Lower leg skin (tissue), 3 donors: ENCODE results near the gene STX4.
"Not testable (repeated sequence)": the region's sequence is repeated elsewhere in the genome, so short reads cannot be mapped to it uniquely, and the experiment has no call there.

ENCODE experiments used
- CTCF ChIP-seq, 3 donors: fragments of 450-650 bp; IDR thresholded peaks; one replicate each; pipeline ENCODE4 v1.5.1; 2016; ENCODE audit warnings: antibody characterized with exemption in 3 of 3, mild to moderate bottlenecking in 3 of 3, moderate library complexity in 2 of 3
- POLR2A ChIP-seq, 2 donors: fragments of 450-650 bp; IDR thresholded peaks; one replicate each; pipeline ENCODE4 v1.6.1; 2016 to 2017; ENCODE audit warnings: antibody characterized with exemption in 2 of 2, mild to moderate bottlenecking in 1 of 2, moderate library complexity in 1 of 2

- not testable (repeated sequence) for TF ChIP-seq CTCF, POLR2A (IDR thresholded peaks at IDR 0.05)
These were observed 20.1 kb upstream of the STX4 start for GRCh38 chr16:31013292-31013691.
